Measurements from ENCODE around the gene STAMBPL1.

STAMBPL1 gene

DNA sequence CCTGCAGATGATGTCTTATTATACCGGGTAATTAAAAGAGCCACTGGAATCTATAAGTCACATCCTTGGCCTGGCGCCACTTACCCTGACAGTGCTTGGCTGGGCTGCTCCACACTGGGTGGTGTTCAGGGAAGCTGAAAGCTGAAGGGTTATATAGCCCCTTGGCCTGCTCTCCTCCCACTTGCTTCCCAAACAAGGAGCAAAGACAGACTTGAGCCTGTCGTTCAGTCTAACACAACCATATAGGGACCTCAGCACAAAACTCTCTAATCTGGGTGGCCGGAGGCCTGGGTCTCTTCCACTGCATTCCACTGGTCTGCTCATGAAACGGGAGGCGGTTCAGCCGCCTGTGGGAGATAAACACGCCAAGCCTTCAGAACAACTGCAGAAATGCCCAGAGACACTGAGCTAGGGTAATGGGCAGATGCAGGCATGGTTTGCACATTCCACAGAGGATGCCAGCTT, 72.6 kb downstream of the STAMBPL1 start, which contains the start of gene ACTA2:
TSS of gene ACTA2 (minus strand) at position 127 of the 465 bp plus-strand sequence. CDS start 3,843 bp downstream, outside the sequence.
- DNase-seq (ENCODE audit: low read depth) = no peak

DNA sequence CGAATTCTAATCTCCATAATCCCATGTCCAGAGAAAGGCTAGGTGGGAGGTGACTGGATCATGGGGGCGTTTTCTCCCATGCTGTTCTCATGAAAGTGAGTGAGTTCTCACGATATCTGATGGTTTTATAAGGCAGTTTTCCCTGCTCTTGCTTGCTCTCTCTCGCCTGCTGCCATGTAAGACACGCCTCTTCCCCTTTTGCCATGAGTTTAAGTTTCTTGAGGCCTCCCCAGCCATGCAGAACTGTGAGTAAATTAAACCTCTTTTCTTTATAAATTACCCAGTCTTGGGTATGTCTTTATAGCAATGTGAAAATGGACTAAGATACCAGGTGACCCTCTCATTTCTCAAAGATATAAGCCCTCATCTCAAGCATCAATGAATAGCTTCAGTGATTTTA, 73.6 kb downstream of the STAMBPL1 start:
- no peak for DNase-seq (ENCODE audit: low read depth)

DNA sequence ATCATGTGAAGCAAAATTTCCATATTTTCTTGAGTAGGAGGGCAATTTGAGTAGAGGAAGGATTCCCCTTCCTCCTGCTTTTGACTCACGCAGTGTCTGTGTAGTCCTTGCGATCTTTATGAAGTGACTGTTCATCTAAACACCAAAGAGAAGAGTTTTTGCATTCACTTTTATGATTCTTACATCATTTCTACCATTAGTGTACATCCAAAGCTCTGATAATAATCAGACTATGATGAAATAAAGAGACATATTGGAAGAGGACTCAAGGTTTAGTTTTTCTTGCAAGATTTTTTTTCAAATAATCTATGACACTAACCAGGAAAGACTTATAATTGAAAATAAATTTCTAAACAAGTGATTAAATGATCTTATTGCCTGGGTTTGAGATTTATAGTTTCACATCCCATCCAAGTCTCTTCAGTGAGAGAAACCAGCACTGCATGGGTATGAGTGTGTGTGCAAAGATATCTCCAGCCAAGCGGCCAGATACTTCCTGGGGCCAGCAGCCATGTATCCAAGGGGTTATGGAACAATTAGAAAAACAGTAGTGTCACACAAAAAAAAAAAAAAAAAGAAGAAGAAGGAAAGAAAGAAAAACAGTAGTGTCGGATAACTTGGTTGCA, 74.5 kb downstream of the STAMBPL1 start:
- DNase-seq (ENCODE audit: low read depth) = no peak

- no peak for DNase-seq (ENCODE audit: low read depth)
Observed at GRCh38 chr10:88957381-88957780, 77.3 kb downstream of the STAMBPL1 start.

- no peak for DNase-seq (ENCODE audit: low read depth)
Observed at GRCh38 chr10:88958721-88959120, 78.7 kb downstream of the STAMBPL1 start.

- no peak for DNase-seq (ENCODE audit: low read depth)
Observed at GRCh38 chr10:88960802-88961201, 80.8 kb downstream of the STAMBPL1 start.

GRCh38 chr10:88961266-88961665, 81.2 kb downstream of the STAMBPL1 start:
- no peak for DNase-seq (ENCODE audit: low read depth)

- DNase-seq (ENCODE audit: low read depth) = no peak
Observed at GRCh38 chr10:88962336-88962735, 82.3 kb downstream of the STAMBPL1 start.

- no peak for DNase-seq (ENCODE audit: low read depth)
Observed at GRCh38 chr10:88963318-88963717, 83.3 kb downstream of the STAMBPL1 start.

DNA sequence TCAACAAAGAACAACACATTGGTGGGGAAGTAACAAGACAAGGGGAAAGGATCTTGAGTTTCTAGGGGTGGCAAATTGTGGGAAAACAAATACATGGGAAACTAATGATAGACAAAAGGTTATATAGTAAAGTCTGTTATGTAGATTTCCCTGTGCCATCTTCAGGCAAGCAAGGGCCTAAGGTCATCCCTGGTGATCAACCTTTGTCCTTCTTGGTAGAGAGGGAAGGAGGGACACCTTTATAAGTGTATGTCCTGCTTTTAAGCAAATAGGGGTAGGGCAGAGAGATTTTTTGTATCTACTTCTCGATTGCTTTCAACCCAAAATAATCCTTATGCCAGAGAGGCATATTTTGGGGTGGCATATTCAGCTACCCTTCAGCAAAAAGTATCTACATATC, 84.3 kb downstream of the STAMBPL1 start:
- DNase-seq (ENCODE audit: low read depth) = no peak

- no peak for DNase-seq (ENCODE audit: low read depth)
Observed at GRCh38 chr10:88964869-88965415, 84.9 kb downstream of the STAMBPL1 start.

DNA sequence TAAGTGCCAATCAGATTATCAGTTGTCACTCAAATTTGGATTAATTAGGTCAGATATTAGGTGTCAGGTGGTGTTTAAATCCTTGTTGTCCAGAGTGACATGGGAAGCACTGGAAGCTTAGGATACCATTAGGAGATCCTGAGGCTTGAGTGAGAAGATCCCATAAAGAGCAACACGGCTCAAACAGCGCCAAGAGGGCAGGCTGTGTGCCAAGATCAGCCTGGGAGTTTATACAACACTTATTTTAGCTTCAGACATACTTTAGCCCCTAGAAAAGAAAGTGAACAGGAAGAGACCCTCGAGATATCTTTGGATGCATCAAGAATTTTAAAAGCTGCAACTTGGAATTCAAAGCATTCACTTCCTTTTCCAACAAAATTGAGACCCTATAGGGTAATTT, 86.8 kb downstream of the STAMBPL1 start:
- no peak for DNase-seq (ENCODE audit: low read depth)

GRCh38 chr10:88968391-88968790, 88.3 kb downstream of the STAMBPL1 start:
- no peak for DNase-seq (ENCODE audit: low read depth)

DNA sequence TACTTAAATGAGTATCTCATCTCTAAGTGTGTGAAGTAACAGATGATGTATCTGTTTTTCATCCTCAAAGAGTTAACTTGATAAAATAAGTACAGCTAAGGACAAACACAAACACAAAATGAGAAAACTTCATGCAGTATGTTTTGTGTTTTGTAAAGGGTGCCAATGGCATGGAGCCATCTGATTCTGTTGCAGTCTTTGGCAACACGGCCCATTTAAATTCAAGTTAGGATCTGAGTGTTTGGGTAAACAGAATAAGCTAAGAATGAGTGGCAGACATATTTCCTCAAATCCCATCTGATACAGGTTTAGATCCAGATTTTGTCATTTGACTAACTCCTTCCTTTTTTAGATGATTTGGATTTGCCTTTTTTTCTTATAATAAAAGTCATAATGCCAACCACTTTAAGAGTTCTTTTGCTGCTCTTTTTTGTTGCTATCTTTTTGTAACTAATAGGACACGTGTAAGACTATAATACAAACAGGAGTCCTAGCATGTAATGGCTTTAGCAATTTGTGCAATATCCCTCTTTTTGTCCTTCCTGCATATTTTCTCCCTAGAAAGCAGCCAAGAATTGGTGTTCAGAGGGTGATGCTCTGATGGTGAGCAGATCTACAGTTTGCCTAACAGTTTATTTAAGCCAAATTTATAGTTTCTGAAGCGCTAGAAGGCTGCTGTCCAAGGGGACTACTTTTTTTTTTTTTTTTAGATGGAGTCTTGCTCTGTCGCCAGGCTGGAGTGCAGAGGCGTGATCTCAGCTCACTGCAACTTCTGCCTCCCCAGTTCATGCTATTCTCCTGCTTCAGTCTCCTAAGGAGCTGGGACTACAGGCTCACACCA, 91.4 kb downstream of the STAMBPL1 start:
- DNase-seq (ENCODE audit: low read depth) = no peak

All from activated T-helper 1 cell treated with Interleukin-2 at 50 U/mL for 16 hours (primary cell).